DMS 273 (cell line): ENCODE data around the gene GDF15.

Experiments
- DNase-seq: peaks from one replicate; lab custom pipeline; 2025; ENCODE audit not compliant: unreplicated experiment; lab: John Stamatoyannopoulos, UW

Gene GDF15

DNA sequence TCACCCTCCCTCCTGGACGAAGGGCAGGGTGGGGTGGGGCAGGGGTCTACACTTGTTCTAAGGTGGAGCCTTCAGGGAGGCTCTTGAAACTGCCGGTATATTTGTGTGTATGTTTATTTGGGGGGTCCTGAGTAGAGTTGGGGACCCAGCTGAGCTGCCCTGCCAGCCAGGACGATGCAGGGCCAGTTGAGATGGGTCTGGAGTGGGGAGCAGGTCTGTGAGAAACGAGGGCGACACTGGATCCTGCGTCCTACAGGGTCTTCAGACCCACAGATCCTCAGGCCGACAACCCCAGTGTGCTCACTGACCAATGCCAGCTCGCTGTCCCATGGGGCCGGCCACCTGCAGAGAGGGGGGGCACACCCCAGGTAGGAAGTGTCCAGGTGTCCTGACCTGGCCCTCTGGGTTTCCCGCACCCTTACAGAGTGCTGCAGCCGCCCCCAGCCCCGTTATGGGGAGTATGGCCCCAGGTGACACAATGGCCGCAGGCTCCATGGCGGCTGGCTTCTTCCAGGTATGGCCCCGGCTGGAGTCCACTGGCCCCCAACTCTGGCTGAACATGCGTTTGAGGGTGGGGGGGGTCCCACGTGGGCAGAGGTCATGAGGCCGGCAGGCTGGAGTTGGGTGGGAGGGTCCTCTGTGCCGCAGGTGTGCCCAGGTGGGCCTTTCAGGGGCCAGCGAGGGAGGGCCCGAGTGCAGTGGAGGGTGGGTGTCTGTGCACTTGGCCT, 44.6 kb downstream of the GDF15 start:
- no peak for DNase-seq

DNA sequence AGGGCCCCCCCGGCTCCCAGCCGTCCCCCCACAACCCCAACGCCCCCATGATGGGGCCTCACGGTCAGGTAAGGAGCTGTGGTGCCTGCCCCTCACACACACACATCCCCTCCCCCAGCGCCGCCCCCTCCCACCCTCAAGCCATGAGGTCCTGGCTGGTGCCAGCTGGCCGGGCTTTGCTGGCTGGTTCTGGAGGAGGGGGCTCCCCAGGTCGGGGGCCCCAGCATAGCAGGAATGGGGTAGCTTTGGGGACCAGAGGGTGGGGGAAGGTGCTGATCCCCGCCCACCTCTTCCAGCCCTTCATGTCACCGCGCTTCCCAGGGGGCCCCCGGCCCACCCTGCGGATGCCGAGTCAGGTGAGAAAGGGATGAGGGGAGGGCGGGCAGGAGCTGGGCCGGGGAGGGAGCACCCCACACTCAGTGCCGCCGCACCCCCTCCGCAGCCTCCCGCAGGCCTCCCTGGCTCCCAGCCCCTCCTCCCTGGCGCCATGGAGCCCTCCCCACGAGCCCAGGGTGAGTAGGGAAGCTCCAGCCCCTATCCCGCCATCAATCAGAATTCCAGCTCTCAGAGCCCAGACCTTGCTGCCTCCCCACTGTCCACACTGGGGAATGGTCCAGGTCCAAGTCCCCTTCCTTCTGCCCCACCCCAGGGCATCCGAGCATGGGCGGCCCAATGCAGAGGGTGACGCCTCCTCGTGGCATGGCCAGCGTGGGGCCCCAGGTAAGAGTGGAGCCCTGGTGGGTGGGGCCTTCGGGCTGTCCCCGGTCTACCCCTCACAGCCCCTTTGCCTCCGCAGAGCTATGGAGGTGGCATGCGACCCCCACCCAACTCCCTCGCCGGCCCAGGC, 45.6 kb downstream of the GDF15 start:
- DNase-seq = peak; percentile 39

DNA sequence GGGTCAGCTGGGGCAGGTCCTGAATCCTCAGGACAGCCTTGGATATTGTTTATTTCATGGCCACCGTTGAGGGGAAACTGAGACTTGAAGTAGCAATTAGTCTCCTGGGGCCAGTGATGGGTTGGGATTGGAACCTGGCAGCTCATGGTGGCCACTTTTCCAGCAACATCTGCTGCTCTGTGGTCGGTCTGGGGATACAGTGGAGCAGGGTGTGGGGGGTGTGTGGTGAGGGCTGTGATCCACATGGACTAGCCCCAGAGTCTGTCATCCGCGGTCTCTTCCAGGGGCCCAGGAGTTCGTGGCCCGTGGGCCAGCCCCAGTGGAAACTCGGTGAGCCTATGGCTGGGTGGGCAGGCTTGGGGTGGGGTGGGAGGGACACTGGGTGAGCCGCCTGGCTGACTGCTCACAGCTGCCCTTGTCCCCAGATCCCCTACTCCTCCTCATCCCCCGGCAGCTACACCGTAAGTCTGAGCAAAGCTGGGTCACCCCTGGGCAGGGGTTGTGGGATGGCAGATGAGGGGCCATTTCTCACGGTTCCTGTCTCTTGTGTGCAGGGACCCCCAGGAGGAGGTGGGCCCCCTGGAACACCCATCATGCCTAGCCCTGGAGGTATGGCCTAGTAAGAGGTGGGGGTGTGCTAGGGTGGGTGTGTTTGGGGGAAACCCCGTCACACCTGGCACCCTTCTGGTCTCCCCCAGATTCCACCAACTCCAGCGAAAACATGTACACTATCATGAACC, 46.5 kb downstream of the GDF15 start:
- DNase-seq = peak; percentile 41

DNA sequence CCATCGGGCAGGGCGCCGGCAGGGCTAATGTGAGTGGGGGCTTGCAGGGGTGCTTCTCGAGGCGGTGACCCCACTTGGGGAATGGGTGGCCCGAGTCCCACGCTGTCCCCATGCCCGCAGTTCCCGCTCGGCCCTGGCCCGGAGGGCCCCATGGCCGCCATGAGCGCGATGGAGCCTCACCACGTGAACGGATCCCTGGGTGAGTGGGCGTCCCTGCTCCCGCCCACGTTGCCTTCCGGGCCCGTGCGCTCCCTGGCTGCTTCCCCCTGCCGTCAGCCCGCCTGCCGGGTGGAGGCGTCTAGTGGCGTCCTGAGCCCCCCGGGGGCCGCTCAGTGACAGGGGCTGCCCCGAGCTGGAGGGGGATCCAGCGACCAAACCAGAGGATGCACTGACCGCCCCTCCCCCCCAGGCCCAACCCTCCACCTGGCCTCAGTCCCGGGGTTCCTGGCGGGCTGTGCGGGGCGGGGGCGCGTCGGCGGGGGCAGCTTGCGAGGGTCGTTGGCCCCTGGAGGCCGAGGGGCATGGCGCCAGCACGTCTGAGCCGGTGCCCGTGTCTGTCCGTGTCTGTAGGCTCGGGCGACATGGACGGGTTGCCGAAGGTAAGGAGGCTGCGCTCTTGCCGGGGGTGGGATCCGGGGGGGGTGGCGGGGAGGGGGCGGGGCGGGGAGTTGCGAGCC, 47.2 kb downstream of the GDF15 start:
- no peak for DNase-seq

DNA sequence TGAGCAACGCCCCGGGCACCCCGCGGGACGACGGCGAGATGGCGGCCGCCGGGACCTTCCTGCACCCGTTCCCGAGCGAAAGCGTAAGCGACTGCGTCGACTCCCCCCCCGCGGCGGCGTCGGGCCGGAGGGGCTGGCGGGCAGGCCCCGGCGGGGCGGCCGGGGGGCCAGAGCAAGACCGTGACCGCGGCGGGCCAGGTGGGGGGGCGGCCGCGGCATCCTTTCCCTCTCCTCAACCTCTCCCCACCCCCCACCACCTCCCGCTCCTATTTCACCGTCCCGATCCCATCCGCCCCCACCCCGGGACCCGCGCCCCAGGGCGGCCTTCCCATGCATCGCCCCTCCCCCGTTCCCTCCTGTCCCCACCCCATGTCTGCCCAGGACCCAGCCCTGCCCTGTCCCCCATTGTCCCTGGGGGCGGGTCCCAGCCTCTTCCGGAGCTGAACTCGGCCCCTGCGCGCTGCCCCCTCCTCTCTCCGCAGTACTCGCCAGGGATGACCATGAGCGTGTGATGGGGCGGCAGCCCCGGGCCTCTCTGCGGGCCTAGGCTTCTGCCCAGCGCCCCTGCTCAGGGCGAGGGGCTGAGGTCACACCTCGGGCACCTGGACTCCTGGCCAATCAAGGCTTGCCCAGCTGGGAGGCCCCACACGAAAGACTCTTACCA, 47.9 kb downstream of the GDF15 start:
- no peak for DNase-seq

DNA sequence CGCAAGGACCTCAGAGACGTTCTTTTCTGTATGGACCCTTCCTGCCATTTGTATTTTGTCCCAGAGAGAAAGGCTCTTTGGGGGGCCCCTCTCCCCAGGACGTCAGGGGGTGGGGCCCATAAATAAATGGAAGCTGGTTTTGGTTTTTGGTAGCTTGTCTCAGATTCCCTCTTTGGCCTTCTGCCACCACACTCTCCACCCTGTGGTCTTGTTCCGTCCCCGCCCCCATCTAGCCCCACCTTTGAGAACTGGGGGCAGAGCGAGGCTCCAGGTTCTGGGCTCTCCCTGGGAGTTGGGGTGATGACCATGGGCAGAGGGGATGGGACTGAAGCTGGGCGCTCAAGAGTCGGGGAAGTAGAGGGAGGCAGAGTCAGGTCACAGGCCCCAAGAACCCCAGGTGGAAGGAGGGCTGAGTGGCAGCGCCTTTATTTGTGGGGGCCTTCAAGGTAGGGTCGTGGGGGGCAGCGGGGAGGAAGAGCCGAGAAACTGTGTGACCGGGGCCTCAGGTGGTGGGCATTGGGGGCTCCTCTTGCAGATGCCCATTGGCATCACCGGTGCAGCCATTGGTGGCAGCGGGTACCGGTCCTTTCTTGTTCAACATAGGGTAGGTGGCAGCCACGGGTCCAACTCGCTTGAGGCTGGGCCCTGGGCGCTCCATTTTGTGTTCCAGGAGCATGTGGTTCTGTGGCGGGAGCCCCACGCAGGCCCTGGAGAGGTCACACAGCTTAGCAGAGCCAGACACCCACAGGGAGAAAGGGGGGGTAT, 48.6 kb downstream of the GDF15 start:
- DNase-seq = peak; percentile 46

DNA sequence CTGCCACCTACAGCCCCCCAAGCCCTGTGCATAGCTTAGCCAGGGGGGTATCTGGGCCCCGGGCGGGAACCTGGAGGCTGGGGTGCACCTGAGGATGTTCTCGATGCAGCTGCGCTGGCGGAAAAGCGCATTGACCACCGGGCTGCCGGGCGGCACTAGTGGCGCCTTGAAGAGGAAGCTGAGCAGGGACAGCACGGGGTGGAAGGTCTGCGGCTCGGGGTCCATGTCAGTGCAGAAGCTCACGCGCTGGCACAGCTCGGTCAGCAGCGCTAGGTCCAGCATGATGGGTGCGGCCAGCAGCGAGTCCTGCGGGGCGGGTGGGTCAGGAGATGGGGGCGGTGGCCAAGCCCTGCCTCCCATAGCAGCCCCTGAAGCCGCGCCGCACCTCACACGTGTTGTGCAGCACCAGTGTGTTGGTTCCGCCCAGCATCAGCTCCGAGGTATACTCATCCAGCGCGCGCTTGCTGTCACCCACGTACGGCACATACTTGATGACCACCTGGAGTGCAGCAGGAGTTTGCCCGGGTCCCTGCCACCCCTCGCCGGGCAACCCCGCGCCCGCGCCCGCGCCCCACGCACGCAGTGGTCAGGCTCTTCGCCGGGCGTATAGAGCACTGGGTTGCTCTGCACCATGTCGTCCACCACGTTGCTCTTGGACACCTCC, 49.4 kb downstream of the GDF15 start:
- no peak for DNase-seq

DNA sequence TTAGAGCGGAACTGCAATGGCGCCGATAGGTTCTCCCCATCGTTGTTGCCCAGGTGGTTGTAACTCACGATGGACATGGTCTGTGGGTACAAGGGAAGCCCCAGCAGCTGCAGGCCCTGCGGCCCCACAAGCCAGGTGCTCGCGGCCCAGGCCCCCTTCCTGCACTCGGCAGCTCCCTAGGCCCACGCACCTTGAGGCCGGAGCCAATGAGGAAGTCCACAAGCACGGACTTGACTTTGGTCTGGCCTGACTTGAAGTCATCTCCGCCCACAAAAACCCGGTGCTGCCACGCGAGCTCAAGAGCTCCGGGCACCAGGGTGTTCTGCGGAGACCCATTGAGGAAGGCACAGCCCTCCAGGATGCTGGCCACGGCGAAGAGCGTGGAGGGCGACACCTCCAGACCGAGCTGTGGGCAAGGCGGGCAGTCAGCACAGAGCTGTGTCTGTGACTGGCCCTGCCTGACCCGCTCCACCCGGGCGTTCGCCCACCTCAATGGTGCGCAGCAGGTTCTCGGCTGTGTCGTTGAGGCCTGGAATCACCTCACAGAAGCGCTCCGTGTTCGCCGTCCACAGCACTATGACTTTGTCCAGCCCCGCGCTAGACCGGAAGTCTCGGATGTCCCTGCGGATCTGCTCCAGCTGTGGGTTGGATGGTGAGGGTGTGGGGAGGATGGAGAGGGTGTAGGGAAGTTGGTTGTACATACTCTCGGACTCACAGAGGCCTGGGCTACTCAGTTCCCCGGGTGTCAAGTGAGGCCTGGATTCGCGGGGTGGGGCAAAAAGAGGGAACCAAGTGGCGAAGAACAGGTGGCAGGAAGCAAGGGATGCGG, 50.1 kb downstream of the GDF15 start:
- DNase-seq = no peak

DNA sequence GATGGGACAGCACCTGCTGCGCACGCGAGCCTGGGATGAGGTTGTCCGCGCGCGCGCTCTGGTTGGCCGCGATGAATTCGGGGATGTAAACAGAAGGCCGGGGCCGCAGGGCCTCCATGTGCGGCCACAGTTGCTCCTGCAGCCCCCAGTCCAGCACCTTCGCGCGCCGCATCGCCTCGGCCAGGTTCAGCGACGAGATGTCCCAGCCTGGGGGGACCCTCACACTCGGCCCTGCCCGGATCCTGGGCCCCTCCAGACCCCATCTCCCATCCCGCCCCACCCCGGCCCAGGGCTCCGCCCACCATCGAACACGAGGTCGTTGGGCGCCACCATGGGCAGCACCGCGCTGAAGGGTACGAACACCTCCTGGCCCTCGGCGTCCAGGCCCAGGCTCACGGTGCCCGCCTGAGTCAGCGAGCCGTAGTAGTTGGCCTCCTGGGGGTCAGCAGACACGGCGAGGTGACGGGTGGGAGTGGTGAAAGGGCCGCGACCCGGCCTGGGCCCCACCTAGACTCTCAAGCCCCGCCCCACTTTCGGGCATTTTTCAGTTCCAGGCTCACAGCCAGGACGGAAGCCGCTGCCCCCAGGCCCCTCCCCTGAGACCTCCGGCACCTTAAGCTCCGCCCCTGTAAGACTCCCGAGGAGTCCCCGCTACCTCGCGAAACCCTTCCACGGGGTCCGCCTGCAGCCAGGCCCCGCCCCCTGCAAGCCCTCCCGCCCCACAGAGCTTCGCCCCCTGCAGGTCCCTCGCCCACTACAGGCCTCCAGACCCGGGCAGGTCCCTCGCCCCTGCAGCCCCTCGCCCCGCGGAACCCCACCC, 50.9 kb downstream of the GDF15 start:
- peak; percentile 85 for DNase-seq

DNA sequence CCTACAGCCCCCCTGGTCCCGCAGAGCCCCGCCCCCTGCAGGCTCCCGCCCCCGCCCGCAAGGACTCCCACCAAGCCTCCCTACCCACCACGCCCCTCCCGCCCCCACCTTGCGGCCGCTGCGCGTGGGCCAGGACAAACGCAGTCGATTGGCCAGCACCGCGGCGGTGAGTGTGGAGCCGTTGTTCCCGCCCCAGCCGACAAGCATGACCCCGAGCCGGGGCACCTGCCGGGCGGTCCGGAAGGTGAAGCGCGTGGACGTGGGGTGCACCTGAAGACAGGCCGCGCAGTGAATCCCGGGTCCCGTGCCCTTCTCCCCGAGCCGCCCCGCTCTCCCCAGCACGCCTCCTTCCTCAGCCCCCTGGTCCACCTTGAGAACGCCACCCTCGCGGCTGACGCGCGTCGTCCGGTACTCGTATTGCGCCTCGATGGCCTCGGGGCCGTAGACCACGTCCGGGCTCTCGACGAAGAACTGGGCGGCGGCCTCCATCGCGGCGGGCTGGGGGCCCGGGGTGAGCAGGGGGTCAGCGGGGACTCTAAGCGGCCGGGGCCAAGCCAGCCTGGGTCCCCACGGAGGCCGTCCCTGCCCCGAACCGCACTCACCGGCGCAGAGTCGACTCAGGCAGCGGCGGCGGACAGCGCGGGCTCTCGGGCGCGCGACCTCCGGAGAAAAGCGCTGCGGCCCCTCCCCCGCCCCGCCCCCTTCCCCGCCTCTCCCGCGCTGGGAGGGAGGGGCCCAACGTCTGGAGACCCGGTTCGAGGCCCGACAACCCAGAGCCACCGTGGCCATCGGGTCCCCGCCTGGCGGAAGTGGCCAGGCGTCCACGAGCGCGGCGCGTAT, 51.8 kb downstream of the GDF15 start, which contains the start of gene ISYNA1:
ISYNA1 (minus strand) TSS at position 643 of the 840 bp plus-strand sequence; CDS start at position 489, 154 bp downstream.
- DNase-seq = peak; percentile 79

DNA sequence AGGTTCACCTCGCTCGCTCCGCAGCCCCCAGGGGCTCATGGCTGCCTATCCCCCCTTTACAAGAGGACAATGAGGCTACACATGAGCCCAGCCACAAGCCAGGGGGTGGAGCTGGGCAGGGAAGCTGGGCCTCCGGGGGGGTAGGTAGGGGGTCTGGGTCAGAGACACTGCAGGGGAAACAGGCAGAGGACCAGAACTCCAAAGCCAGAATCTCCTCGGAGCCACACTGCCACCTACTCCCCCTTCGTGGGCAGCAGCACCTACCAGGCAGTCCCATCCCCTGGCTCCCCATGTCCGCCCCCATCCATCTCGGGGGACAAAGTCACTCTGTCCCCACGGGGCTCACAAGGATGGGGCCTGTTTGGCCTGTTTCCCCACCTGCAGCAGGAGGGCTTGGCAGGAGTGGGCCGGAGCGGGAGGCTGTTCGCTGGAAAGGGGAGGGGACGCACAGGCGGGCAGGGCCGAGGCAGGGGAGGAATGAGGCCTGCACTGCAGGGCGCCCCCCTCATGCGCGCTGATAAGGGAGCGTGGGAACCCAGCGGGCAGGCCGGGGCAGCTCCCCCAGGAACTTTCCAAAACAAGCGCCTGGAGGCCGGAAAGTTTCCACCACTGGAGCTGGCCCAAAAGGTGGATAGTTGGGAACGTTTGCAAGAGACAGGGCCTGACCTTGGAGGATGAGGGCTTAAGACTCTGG, 52.5 kb downstream of the GDF15 start:
- DNase-seq = peak; percentile 84
